ENCODE data around the gene GNAZ.

The GNAZ gene

GRCh38 chr22:23091760-23092159 is 21.4 kb downstream of the GNAZ start:
- no peak for ATAC-seq (replicated peaks)
- Mint-ChIP-seq H3K36me3 (ENCODE audit: insufficient read depth) (peaks cover under 1% of the 10 kb centered on the region), H3K9me3 (no peaks in the 10 kb centered on the region), H3K4me3 (no peak overlapping the region), H3K27ac (no peak overlapping the region), H3K27me3 (no peaks in the 10 kb centered on the region), H3K4me1 (ENCODE audit: low read depth in 2 of 2) (peaks cover 4 to 19% of the 10 kb centered on the region in 2 donors)
- DNase-seq: no peak

- H3K27me3 Mint-ChIP-seq: no peaks in the 10 kb centered on the region
- H3K9me3 Mint-ChIP-seq: no peaks in the 10 kb centered on the region
- ATAC-seq (replicated peaks) (no peak), DNase-seq (no peak)
- peaks cover 4 to 18% of the 10 kb centered on the region in 2 donors for H3K4me1 Mint-ChIP-seq (ENCODE audit: low read depth in 2 of 2)
- H3K27ac Mint-ChIP-seq: no peak overlapping the region
- H3K36me3 Mint-ChIP-seq (ENCODE audit: insufficient read depth): no peaks in the 10 kb centered on the region
- H3K4me3 Mint-ChIP-seq: no peak overlapping the region
These were observed 22.1 kb downstream of the GNAZ start for GRCh38 chr22:23092217-23092955.

GRCh38 chr22:23093051-23093788 is 22.9 kb downstream of the GNAZ start:
- Mint-ChIP-seq H3K27me3 (no peaks in the 10 kb centered on the region), H3K36me3 (ENCODE audit: insufficient read depth) (no peaks in the 10 kb centered on the region), H3K9me3 (no peaks in the 10 kb centered on the region), H3K4me1 (ENCODE audit: low read depth in 2 of 2) (peaks cover 0 to 13% of the 10 kb centered on the region in 2 donors), H3K4me3 (no peak overlapping the region), H3K27ac (peak overlapping the region in 1 of 2 donors; percentile 46)
- ATAC-seq (replicated peaks) (no peak), DNase-seq (no peak)

GRCh38 chr22:23094260-23094659 is 23.9 kb downstream of the GNAZ start:
- ATAC-seq (replicated peaks) (no peak), DNase-seq (no peak)
- H3K27me3 Mint-ChIP-seq: no peaks in the 10 kb centered on the region
- H3K4me3 Mint-ChIP-seq: no peak overlapping the region
- no peaks in the 10 kb centered on the region for H3K36me3 Mint-ChIP-seq (ENCODE audit: insufficient read depth)
- H3K9me3 Mint-ChIP-seq: no peaks in the 10 kb centered on the region
- no peak overlapping the region for H3K27ac Mint-ChIP-seq
- peaks cover 0 to 4% of the 10 kb centered on the region in 2 donors for H3K4me1 Mint-ChIP-seq (ENCODE audit: low read depth in 2 of 2)

- no peak overlapping the region for H3K4me3 Mint-ChIP-seq
These were observed 24.7 kb downstream of the GNAZ start for GRCh38 chr22:23094695-23095681.

GRCh38 chr22:23095733-23096342 is 25.5 kb downstream of the GNAZ start:
- DNase-seq: no peak
- H3K9me3 Mint-ChIP-seq: no peaks in the 10 kb centered on the region
- no peaks in the 10 kb centered on the region for H3K27me3 Mint-ChIP-seq
- H3K36me3 Mint-ChIP-seq (ENCODE audit: insufficient read depth): no peaks in the 10 kb centered on the region
- no peak for ATAC-seq (replicated peaks)
- peak overlapping the region in 1 of 2 donors; percentile 29 for H3K27ac Mint-ChIP-seq
- H3K4me3 Mint-ChIP-seq: no peak overlapping the region
- H3K4me1 Mint-ChIP-seq (ENCODE audit: low read depth in 2 of 2): peaks cover 0 to 2% of the 10 kb centered on the region in 2 donors

More at GRCh38 chr22:23094695-23095681, 24.7 kb downstream of the GNAZ start:
- DNase-seq (no peak), ATAC-seq (replicated peaks) (no peak)
- H3K4me1 Mint-ChIP-seq (ENCODE audit: low read depth in 2 of 2): peaks cover 0 to 2% of the 10 kb centered on the region in 2 donors
- H3K27ac Mint-ChIP-seq: peak overlapping the region in 1 of 2 donors; percentile 29
- no peaks in the 10 kb centered on the region for H3K27me3 Mint-ChIP-seq
- H3K9me3 Mint-ChIP-seq: no peaks in the 10 kb centered on the region
- no peaks in the 10 kb centered on the region for H3K36me3 Mint-ChIP-seq (ENCODE audit: insufficient read depth)

GRCh38 chr22:23097412-23098229 is 27.3 kb downstream of the GNAZ start:
- H3K4me3 Mint-ChIP-seq: no peak overlapping the region
- H3K36me3 Mint-ChIP-seq (ENCODE audit: insufficient read depth): no peaks in the 10 kb centered on the region
- H3K9me3 Mint-ChIP-seq: no peaks in the 10 kb centered on the region
- H3K27ac Mint-ChIP-seq: no peak overlapping the region
- no peak for ATAC-seq (replicated peaks)
- no peak for DNase-seq
- H3K27me3 Mint-ChIP-seq: no peaks in the 10 kb centered on the region
- peaks cover 0 to 2% of the 10 kb centered on the region in 2 donors for H3K4me1 Mint-ChIP-seq (ENCODE audit: low read depth in 2 of 2)

- no peak overlapping the region for H3K4me3 Mint-ChIP-seq
- DNase-seq (no peak), ATAC-seq (replicated peaks) (no peak)
- H3K27me3 Mint-ChIP-seq: no peaks in the 10 kb centered on the region
- peaks cover 0 to 2% of the 10 kb centered on the region in 2 donors for H3K4me1 Mint-ChIP-seq (ENCODE audit: low read depth in 2 of 2)
- no peaks in the 10 kb centered on the region for H3K9me3 Mint-ChIP-seq
- no peaks in the 10 kb centered on the region for H3K36me3 Mint-ChIP-seq (ENCODE audit: insufficient read depth)
- no peak overlapping the region for H3K27ac Mint-ChIP-seq
These were observed 27.9 kb downstream of the GNAZ start for GRCh38 chr22:23098230-23098705.

- no peaks in the 10 kb centered on the region for H3K4me1 Mint-ChIP-seq (ENCODE audit: low read depth in 2 of 2)
- no peaks in the 10 kb centered on the region for H3K27me3 Mint-ChIP-seq
- H3K27ac Mint-ChIP-seq: no peak overlapping the region
- no peaks in the 10 kb centered on the region for H3K9me3 Mint-ChIP-seq
- H3K36me3 Mint-ChIP-seq (ENCODE audit: insufficient read depth): no peaks in the 10 kb centered on the region
- H3K4me3 Mint-ChIP-seq: no peak overlapping the region
- ATAC-seq (replicated peaks) (no peak), DNase-seq (no peak)
These were observed 28.6 kb downstream of the GNAZ start for GRCh38 chr22:23098718-23099530.

- H3K4me1 Mint-ChIP-seq (ENCODE audit: low read depth in 2 of 2): no peaks in the 10 kb centered on the region
- no peaks in the 10 kb centered on the region for H3K9me3 Mint-ChIP-seq
- no peaks in the 10 kb centered on the region for H3K27me3 Mint-ChIP-seq
- no peak overlapping the region for H3K27ac Mint-ChIP-seq
- ATAC-seq (replicated peaks): no peak
- no peak for DNase-seq
- no peaks in the 10 kb centered on the region for H3K36me3 Mint-ChIP-seq (ENCODE audit: insufficient read depth)
- no peak overlapping the region for H3K4me3 Mint-ChIP-seq
These were observed 29.1 kb downstream of the GNAZ start for GRCh38 chr22:23099531-23099804.

- Mint-ChIP-seq H3K9me3 (no peaks in the 10 kb centered on the region), H3K4me1 (ENCODE audit: low read depth in 2 of 2) (no peaks in the 10 kb centered on the region), H3K4me3 (no peak overlapping the region), H3K36me3 (ENCODE audit: insufficient read depth) (no peaks in the 10 kb centered on the region), H3K27ac (no peak overlapping the region), H3K27me3 (no peaks in the 10 kb centered on the region)
- DNase-seq (no peak), ATAC-seq (replicated peaks) (no peak)
These were observed 29.9 kb downstream of the GNAZ start for GRCh38 chr22:23100124-23100801.
